Tibial nerve (tissue), 3 donors: ENCODE measurements around the gene SPRY2.

Experiments used
- POLR2A ChIP-seq, 2 donors: fragments of 450-650 bp; IDR thresholded peaks; one replicate each; pipeline ENCODE4 v1.6.1; 2017; ENCODE audit warnings: antibody characterized with exemption in 2 of 2, mild to moderate bottlenecking in 2 of 2, moderate library complexity in 2 of 2
- TF ChIP-seq, protein P1 (sequence below), 5 experiments: fragments of 200-600 bp in 3 of 5; fragments of 450-650 bp in 2 of 5; sonication (generic) in 3 of 5; IDR thresholded peaks; one replicate each; pipeline ENCODE4 v1.5.1; 2016 to 2019; ENCODE audit warnings: antibody characterized with exemption in 5 of 5, mild to moderate bottlenecking in 3 of 5, moderate library complexity in 2 of 5

DNA sequence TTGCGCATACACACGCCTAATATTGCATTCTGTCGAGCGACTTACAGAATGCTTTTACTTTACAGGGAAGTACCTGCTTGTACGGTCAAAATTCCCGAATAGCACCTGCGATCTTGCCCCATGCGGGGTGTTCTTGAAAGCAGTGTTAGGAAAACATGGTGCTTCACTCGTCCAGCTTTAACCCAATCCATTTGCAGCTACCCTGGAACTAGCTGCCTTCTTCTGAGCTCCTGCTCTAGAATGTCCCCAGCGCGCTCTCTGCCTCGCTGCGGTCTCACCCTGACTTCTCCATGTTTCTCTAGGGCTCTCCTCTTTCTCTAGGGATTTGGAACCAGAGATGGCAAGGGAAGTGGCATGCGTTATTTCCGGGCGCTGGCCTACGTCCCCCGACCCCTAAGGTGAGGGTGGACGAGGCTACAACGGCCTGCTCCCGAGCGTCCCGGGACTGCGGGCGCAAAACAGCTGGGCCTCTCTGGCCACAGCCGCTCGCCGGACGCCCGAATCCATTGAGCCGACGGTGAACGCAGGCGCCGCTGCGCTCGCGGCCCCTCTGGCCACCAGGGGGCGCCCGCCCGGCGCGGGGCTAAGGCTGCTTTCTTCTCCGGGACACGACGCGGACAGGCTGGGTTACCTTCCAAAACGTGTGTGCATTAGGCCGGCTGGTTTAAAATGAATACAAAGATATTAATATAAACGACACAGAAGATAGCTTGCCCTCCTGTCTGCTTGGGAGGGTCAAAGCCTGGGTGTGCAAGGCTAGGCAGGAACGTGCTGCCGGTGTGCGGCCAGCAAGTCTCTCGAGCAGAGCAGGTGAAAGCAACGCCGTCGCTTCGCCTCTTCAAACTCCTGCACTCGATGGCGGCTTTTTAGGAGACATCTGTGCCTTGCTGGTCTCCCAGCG lies 1.8 kb upstream of the SPRY2 start:
- TF ChIP-seq, protein P1, sequence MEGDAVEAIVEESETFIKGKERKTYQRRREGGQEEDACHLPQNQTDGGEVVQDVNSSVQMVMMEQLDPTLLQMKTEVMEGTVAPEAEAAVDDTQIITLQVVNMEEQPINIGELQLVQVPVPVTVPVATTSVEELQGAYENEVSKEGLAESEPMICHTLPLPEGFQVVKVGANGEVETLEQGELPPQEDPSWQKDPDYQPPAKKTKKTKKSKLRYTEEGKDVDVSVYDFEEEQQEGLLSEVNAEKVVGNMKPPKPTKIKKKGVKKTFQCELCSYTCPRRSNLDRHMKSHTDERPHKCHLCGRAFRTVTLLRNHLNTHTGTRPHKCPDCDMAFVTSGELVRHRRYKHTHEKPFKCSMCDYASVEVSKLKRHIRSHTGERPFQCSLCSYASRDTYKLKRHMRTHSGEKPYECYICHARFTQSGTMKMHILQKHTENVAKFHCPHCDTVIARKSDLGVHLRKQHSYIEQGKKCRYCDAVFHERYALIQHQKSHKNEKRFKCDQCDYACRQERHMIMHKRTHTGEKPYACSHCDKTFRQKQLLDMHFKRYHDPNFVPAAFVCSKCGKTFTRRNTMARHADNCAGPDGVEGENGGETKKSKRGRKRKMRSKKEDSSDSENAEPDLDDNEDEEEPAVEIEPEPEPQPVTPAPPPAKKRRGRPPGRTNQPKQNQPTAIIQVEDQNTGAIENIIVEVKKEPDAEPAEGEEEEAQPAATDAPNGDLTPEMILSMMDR (IDR thresholded peaks at IDR 0.05), result peak; percentile 96 to 99 (median 97)
- peak; percentile 21 to 52 for TF ChIP-seq POLR2A (IDR thresholded peaks at IDR 0.05)
